HepG2 (cell line): ENCODE measurements around the gene SLC6A9. TPM values are rescaled to one million over a fixed set of nuclear protein-coding genes. Genes with fewer than 3 reads are reported as not detected.

ENCODE experiments used
- AGO2 ChIP-seq: fragments of 200-400 bp; formaldehyde crosslinking; optimal IDR thresholded peaks from 2 replicates; pipeline ENCODE3; 2017; ENCODE audit warnings: mild to moderate bottlenecking, low read depth, low read length, moderate library complexity
- BCL6 ChIP-seq: IDR thresholded peaks from 2 replicates; pipeline ENCODE4 v1.6.1; 2016; ENCODE audit warnings: missing genetic modification reagents, missing compliant biosample characterization
- ETV5 ChIP-seq: IDR thresholded peaks from 2 replicates; pipeline ENCODE4 v1.6.1; 2018; ENCODE audit warnings: missing biosample characterization, missing genetic modification reagents, inconsistent platforms, borderline replicate concordance
- FOXK1 ChIP-seq: sonication (generic); formaldehyde crosslinking; IDR thresholded peaks from 2 replicates; pipeline ENCODE4 v1.4.0; 2020; ENCODE audit warnings: low read depth, missing genetic modification reagents, borderline replicate concordance
- HDAC2 ChIP-seq: sonication (generic); formaldehyde crosslinking; IDR thresholded peaks from 2 replicates; pipeline ENCODE4 v1.4.0; 2020; ENCODE audit warnings: missing genetic modification reagents
- MXI1 ChIP-seq: IDR thresholded peaks from 3 replicates; pipeline ENCODE4 v1.6.1; 2012; ENCODE audit warnings: low read depth, low read length, inconsistent platforms, borderline replicate concordance
- NR3C1 ChIP-seq: sonication (generic); formaldehyde crosslinking; IDR thresholded peaks from 2 replicates; pipeline ENCODE4 v1.4.0; 2020; ENCODE audit warnings: missing genetic modification reagents
- NRL ChIP-seq: sonication (generic); formaldehyde crosslinking; IDR thresholded peaks from 2 replicates; pipeline ENCODE4 v1.5.0; 2020; ENCODE audit warnings: missing genetic modification reagents, mild to moderate bottlenecking, moderate library complexity, borderline replicate concordance
- TGIF2 ChIP-seq: IDR thresholded peaks from 2 replicates; pipeline ENCODE4 v1.6.1; 2016; ENCODE audit warnings: control low read depth, missing compliant biosample characterization
- ZC3H4 ChIP-seq: sonication (generic); formaldehyde crosslinking; IDR thresholded peaks from 2 replicates; pipeline ENCODE4 v1.4.0; 2020; ENCODE audit warnings: missing genetic modification reagents, borderline replicate concordance
- ZFY ChIP-seq: sonication (generic); formaldehyde crosslinking; IDR thresholded peaks from 2 replicates; pipeline ENCODE4 v1.4.0; 2020; ENCODE audit warnings: missing genetic modification reagents
- ZNF225 ChIP-seq: sonication (generic); formaldehyde crosslinking; IDR thresholded peaks from 2 replicates; pipeline ENCODE4 v1.4.0; 2020; ENCODE audit warnings: mild to moderate bottlenecking, missing genetic modification reagents
- ZNF335 ChIP-seq: sonication (generic); formaldehyde crosslinking; IDR thresholded peaks from 2 replicates; pipeline ENCODE4 v1.4.0; 2020; ENCODE audit warnings: missing genetic modification reagents
- ZNF674 ChIP-seq: sonication (generic); formaldehyde crosslinking; IDR thresholded peaks from 2 replicates; pipeline ENCODE4 v1.5.0; 2020; ENCODE audit warnings: low read depth, mild to moderate bottlenecking, missing genetic modification reagents
- ZNF75D ChIP-seq: sonication (generic); formaldehyde crosslinking; IDR thresholded peaks from 2 replicates; pipeline ENCODE4 v1.8.1; 2023; ENCODE audit warnings: missing genetic modification reagents, mild to moderate bottlenecking, borderline replicate concordance
- ZNF788 ChIP-seq: sonication (generic); formaldehyde crosslinking; IDR thresholded peaks from 2 replicates; pipeline ENCODE4 v1.5.0; 2020; ENCODE audit warnings: mild to moderate bottlenecking, missing genetic modification reagents, borderline replicate concordance
- polyA plus RNA-seq, 8 experiments: library from polyadenylated mRNA; depleted of rRNA in 3 of 8; stranded (reverse) in 7 of 8; unstranded in 1 of 8; fragments of >200 nt; fragmentation: Illumina TruSeq in 4 of 8; extraction: Trizol in 4 of 8; gene quantifications; 2 replicates each; pipeline versions ENCODE4 v1.2.1 to v1.2.3, GENCODE V29; 2011 to 2016; ENCODE audit warnings: low read depth in 4 of 8, missing spikeins in 1 of 8, mixed read lengths in 1 of 8; ENCODE audit not compliant: insufficient read depth in 1 of 8
- total RNA-seq, 5 experiments: library from RNA; depleted of rRNA; stranded (reverse); fragments of >200 nt; fragmentation: Illumina TruSeq; extraction: Trizol; gene quantifications; 2 replicates each; pipeline ENCODE4 v1.2.3, GENCODE V29; 2016; ENCODE audit warnings: low read depth in 1 of 5
- TF ChIP-seq, protein P1 (sequence below): sonication (generic); formaldehyde crosslinking; IDR thresholded peaks from 2 replicates; pipeline ENCODE4 v1.4.0; 2020; ENCODE audit warnings: missing genetic modification reagents
- TF ChIP-seq, protein P2 (sequence below): sonication (generic); formaldehyde crosslinking; IDR thresholded peaks from 2 replicates; pipeline ENCODE4 v1.5.1; 2020; ENCODE audit warnings: missing genetic modification reagents, mild to moderate bottlenecking, borderline replicate concordance
- TF ChIP-seq, protein P3 (sequence below): sonication (generic); formaldehyde crosslinking; IDR thresholded peaks from 2 replicates; pipeline ENCODE4 v1.5.0; 2020; ENCODE audit warnings: mild to moderate bottlenecking, missing genetic modification reagents
- TF ChIP-seq, protein P4 (sequence below): sonication (generic); formaldehyde crosslinking; IDR thresholded peaks from 2 replicates; pipeline ENCODE4 v1.5.0; 2020; ENCODE audit warnings: mild to moderate bottlenecking, missing genetic modification reagents, moderate library complexity

The SLC6A9 gene
- total and polyA plus RNA-seq, 2 of the 13 experiments (the other 11 are each of a cell fraction or from before 2014, with no cell fraction given) = 8.5 to 9.9 TPM

DNA sequence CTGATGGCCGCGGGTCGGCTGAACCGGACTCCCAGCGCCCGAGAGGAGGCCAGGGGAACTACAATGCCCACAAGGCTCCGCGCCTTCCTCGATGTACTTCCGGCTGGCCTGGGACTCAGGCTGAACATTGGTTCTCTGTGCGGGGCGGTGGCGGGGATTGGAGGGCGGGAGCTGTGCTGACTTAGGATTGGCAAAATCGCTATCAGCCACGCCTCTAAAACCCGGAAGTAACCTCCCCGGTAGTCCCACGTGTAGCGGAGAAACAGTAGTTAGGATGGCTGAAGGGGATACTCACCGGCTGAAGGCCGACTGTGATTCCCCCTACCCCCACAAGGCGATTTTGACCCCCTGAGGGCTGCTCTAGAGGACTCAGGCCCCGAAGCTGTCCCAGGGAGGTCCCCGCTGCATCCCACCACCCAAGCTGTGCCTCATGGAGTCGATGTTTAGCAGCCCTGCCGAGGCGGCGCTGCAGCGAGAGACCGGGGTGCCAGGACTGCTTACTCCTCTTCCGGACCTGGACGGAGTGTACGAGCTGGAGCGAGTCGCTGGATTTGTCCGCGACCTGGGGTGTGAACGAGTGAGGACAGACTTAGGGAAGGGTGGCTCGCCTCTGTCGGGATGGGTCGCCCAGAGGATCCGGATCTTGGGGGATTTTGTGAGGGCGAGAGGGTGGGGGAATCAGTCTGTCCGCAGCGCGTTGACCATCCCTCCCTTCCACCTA is 61.4 kb downstream of the SLC6A9 start, which contains the start of gene DPH2 (continued):
- TF ChIP-seq, protein P1, sequence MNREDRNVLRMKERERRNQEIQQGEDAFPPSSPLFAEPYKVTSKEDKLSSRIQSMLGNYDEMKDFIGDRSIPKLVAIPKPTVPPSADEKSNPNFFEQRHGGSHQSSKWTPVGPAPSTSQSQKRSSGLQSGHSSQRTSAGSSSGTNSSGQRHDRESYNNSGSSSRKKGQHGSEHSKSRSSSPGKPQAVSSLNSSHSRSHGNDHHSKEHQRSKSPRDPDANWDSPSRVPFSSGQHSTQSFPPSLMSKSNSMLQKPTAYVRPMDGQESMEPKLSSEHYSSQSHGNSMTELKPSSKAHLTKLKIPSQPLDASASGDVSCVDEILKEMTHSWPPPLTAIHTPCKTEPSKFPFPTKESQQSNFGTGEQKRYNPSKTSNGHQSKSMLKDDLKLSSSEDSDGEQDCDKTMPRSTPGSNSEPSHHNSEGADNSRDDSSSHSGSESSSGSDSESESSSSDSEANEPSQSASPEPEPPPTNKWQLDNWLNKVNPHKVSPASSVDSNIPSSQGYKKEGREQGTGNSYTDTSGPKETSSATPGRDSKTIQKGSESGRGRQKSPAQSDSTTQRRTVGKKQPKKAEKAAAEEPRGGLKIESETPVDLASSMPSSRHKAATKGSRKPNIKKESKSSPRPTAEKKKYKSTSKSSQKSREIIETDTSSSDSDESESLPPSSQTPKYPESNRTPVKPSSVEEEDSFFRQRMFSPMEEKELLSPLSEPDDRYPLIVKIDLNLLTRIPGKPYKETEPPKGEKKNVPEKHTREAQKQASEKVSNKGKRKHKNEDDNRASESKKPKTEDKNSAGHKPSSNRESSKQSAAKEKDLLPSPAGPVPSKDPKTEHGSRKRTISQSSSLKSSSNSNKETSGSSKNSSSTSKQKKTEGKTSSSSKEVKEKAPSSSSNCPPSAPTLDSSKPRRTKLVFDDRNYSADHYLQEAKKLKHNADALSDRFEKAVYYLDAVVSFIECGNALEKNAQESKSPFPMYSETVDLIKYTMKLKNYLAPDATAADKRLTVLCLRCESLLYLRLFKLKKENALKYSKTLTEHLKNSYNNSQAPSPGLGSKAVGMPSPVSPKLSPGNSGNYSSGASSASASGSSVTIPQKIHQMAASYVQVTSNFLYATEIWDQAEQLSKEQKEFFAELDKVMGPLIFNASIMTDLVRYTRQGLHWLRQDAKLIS (CRISPR knock-in tag) = no peak
- 0 out of 2 replicates have a peak, but pooled peaks have one; percentile 37 for TF ChIP-seq ZNF225
- no peak for TF ChIP-seq ZC3H4
- TF ChIP-seq ZNF335 (CRISPR knock-in tag) = peak; percentile 93
- TF ChIP-seq AGO2 = peak; percentile 59
- TF ChIP-seq ZNF788 (CRISPR knock-in tag) = no peak
- TF ChIP-seq, protein P2, sequence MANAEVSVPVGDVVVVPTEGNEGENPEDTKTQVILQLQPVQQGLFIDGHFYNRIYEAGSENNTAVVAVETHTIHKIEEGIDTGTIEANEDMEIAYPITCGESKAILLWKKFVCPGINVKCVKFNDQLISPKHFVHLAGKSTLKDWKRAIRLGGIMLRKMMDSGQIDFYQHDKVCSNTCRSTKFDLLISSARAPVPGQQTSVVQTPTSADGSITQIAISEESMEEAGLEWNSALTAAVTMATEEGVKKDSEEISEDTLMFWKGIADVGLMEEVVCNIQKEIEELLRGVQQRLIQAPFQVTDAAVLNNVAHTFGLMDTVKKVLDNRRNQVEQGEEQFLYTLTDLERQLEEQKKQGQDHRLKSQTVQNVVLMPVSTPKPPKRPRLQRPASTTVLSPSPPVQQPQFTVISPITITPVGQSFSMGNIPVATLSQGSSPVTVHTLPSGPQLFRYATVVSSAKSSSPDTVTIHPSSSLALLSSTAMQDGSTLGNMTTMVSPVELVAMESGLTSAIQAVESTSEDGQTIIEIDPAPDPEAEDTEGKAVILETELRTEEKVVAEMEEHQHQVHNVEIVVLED (CRISPR knock-in tag) = peak; percentile 61
- TF ChIP-seq ETV5 = 0 out of 2 replicates have a peak, but pooled peaks have one; percentile 5
- TF ChIP-seq NRL (CRISPR knock-in tag) = 0 out of 2 replicates have a peak, but pooled peaks have one; percentile 63
- TF ChIP-seq MXI1 = peak; percentile 99
- 0 out of 2 replicates have a peak, but pooled peaks have one; percentile 58 for TF ChIP-seq TGIF2
- TF ChIP-seq FOXK1 (CRISPR knock-in tag) = peak; percentile 94
- TF ChIP-seq, protein P3, sequence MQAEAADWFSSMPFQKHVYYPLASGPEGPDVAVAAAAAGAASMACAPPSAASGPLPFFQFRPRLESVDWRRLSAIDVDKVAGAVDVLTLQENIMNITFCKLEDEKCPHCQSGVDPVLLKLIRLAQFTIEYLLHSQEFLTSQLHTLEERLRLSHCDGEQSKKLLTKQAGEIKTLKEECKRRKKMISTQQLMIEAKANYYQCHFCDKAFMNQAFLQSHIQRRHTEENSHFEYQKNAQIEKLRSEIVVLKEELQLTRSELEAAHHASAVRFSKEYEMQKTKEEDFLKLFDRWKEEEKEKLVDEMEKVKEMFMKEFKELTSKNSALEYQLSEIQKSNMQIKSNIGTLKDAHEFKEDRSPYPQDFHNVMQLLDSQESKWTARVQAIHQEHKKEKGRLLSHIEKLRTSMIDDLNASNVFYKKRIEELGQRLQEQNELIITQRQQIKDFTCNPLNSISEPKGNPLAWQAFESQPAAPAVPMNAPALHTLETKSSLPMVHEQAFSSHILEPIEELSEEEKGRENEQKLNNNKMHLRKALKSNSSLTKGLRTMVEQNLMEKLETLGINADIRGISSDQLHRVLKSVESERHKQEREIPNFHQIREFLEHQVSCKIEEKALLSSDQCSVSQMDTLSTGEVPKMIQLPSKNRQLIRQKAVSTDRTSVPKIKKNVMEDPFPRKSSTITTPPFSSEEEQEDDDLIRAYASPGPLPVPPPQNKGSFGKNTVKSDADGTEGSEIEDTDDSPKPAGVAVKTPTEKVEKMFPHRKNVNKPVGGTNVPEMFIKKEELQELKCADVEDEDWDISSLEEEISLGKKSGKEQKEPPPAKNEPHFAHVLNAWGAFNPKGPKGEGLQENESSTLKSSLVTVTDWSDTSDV (CRISPR knock-in tag) = no peak
- no peak for TF ChIP-seq ZNF674 (CRISPR knock-in tag)
- 0 out of 2 replicates have a peak, but pooled peaks have one; percentile 44 for TF ChIP-seq HDAC2
- TF ChIP-seq NR3C1 (CRISPR knock-in tag) = no peak
- peak; percentile 91 for TF ChIP-seq BCL6
- TF ChIP-seq ZNF75D (CRISPR knock-in tag) = no peak
- TF ChIP-seq, protein P4, sequence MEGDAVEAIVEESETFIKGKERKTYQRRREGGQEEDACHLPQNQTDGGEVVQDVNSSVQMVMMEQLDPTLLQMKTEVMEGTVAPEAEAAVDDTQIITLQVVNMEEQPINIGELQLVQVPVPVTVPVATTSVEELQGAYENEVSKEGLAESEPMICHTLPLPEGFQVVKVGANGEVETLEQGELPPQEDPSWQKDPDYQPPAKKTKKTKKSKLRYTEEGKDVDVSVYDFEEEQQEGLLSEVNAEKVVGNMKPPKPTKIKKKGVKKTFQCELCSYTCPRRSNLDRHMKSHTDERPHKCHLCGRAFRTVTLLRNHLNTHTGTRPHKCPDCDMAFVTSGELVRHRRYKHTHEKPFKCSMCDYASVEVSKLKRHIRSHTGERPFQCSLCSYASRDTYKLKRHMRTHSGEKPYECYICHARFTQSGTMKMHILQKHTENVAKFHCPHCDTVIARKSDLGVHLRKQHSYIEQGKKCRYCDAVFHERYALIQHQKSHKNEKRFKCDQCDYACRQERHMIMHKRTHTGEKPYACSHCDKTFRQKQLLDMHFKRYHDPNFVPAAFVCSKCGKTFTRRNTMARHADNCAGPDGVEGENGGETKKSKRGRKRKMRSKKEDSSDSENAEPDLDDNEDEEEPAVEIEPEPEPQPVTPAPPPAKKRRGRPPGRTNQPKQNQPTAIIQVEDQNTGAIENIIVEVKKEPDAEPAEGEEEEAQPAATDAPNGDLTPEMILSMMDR (CRISPR knock-in tag) = peak; percentile 40
- TF ChIP-seq ZFY (CRISPR knock-in tag) = peak; percentile 75
